HG02759 (cell line): Measurements from ENCODE around the gene E2F8.

Source experiments
- ATAC-seq: cut with Tn5 transposase; IDR thresholded peaks from one replicate; pipeline ENCODE4 v1.9.1; 2021; ENCODE audit warnings: mild to moderate bottlenecking, moderate library complexity; ENCODE audit not compliant: unreplicated experiment

The E2F8 gene

GRCh38 chr11:19220903-19221724 lies 19.6 kb downstream of the E2F8 start:
- no peak for ATAC-seq

- ATAC-seq: no peak
Observed at GRCh38 chr11:19218786-19219460, 21.8 kb downstream of the E2F8 start.

GRCh38 chr11:19218216-19218615 lies 22.5 kb downstream of the E2F8 start:
- ATAC-seq: no peak

GRCh38 chr11:19216709-19217374 lies 23.9 kb downstream of the E2F8 start:
- no peak for ATAC-seq

- ATAC-seq: no peak
Observed at GRCh38 chr11:19216021-19216420, 24.7 kb downstream of the E2F8 start.

- no peak for ATAC-seq
Observed at GRCh38 chr11:19209617-19210370, 31.0 kb downstream of the E2F8 start.

- ATAC-seq: no peak
Observed at GRCh38 chr11:19208959-19209546, 31.7 kb downstream of the E2F8 start.

- no peak for ATAC-seq
Observed at GRCh38 chr11:19208181-19208580, 32.6 kb downstream of the E2F8 start.

GRCh38 chr11:19204836-19205235 lies 35.9 kb downstream of the E2F8 start:
- no peak for ATAC-seq

- no peak for ATAC-seq
Observed at GRCh38 chr11:19201737-19202605, 38.8 kb downstream of the E2F8 start, which contains the start of gene CSRP3. TSS of gene CSRP3 (minus strand) at chr11:19201983. CDS start at chr11:19192448, 9,535 bp downstream.

GRCh38 chr11:19200410-19201201 lies 40.1 kb downstream of the E2F8 start:
- no peak for ATAC-seq

GRCh38 chr11:19199771-19200170 lies 41.0 kb downstream of the E2F8 start:
- no peak for ATAC-seq

GRCh38 chr11:19199048-19199447 lies 41.7 kb downstream of the E2F8 start:
- ATAC-seq: no peak

GRCh38 chr11:19196432-19196831 lies 44.3 kb downstream of the E2F8 start:
- ATAC-seq: no peak

GRCh38 chr11:19194620-19195308 lies 46.0 kb downstream of the E2F8 start:
- ATAC-seq: no peak

- no peak for ATAC-seq
Observed at GRCh38 chr11:19193916-19194315, 46.8 kb downstream of the E2F8 start.

GRCh38 chr11:19191530-19192169 lies 49.1 kb downstream of the E2F8 start:
- ATAC-seq: no peak

GRCh38 chr11:19187833-19188258 lies 52.9 kb downstream of the E2F8 start:
- ATAC-seq: no peak
